LNCaP clone FGC (cell line): ENCODE measurements around the gene CD226.
"Not testable (repeated sequence)": the region's sequence is repeated elsewhere in the genome, so short reads cannot be mapped to it uniquely, and the experiment has no call there.

Experiments used
- DNase-seq: peaks from one replicate; pipeline ENCODE4 v3.0.0-alpha.2; 2011; ENCODE audit warnings: low read depth
- H3K4me3 ChIP-seq: 2 replicates; pipeline ENCODE4 v1.5.1; 2011; ENCODE audit warnings: mild to moderate bottlenecking, low read depth, low read length, control low read depth
- CTCF ChIP-seq: IDR thresholded peaks from 2 replicates; pipeline ENCODE4 v1.5.1; 2012; ENCODE audit warnings: mild to moderate bottlenecking; ENCODE audit not compliant: control insufficient read depth, insufficient read depth; ENCODE audit errors: extremely low read depth

The CD226 gene

DNA sequence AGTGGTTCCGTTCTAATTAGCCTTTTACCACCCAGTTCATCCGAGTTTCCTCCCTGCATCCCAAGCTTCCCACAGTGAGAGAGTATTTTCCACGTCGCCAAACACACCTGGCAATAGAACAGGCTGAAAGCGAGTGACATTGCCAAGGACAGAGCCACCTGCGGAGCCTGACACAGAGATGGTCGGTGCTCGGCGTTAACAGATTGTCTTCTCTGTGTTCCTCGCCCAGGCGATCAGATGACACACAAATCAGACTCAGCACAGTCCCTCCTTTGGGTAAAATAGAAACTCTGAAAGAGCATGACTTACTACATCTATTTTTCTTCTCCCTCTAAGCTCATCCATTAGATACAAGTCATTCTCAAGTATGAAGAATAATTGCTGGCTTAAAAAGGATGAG lies 107.7 kb downstream of the CD226 start:
- no peak for TF ChIP-seq CTCF
- DNase-seq = no peak
- H3K4me3 ChIP-seq = no peak overlapping the region

DNA sequence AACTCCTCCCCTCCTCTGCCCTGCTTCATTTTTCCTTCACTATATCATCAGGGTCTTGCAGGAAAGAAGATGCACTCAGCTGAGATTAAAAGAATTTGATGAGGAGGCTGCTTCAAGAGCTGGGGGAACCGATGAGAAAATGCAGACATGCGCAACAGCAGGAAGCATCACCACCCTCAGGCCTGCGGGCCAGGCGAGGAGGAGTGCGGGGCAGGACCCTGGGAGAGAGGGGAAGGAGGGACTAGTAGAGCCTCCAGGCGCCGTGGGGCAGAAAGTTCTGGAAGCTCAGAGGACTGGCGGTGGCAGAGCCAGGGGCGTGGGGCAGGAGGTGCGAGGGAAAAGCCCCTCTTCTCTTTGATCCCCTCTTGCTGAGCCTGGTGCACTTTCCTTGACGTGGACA lies 108.2 kb downstream of the CD226 start:
- no peak for TF ChIP-seq CTCF
- no peak for DNase-seq
- H3K4me3 ChIP-seq = no peak overlapping the region

GRCh38 chr18:69838620-69839411 lies 108.9 kb downstream of the CD226 start:
- H3K4me3 ChIP-seq = no peak overlapping the region
- TF ChIP-seq CTCF = no peak
- no peak for DNase-seq

- H3K4me3 ChIP-seq = no peak overlapping the region
- no peak for TF ChIP-seq CTCF
- no peak for DNase-seq
Observed at GRCh38 chr18:69838003-69838402, 109.7 kb downstream of the CD226 start.

DNA sequence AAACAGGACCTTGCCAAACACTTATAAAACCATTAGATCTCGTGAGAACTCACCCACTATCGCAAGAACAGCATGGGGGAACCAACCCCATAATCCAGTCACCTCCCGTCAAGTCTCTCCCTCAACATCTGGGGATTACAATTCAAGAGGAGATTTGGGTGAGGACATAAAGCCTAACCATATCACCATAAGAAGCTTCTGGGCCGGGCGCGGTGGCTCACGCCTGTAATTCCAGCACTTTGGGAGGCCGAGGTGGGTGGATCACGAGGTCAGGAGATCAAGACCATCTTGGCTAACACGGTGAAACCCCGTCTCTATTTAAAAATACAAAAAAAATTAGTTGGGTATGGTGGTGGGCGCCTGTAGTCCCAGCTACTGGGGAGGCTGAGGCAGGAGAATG lies 112.7 kb downstream of the CD226 start:
- not testable (repeated sequence) for DNase-seq, H3K4me3 ChIP-seq

- no peak for DNase-seq
- no peak overlapping the region for H3K4me3 ChIP-seq
- TF ChIP-seq CTCF = no peak
Observed at GRCh38 chr18:69830189-69830588, 117.5 kb downstream of the CD226 start.

DNA sequence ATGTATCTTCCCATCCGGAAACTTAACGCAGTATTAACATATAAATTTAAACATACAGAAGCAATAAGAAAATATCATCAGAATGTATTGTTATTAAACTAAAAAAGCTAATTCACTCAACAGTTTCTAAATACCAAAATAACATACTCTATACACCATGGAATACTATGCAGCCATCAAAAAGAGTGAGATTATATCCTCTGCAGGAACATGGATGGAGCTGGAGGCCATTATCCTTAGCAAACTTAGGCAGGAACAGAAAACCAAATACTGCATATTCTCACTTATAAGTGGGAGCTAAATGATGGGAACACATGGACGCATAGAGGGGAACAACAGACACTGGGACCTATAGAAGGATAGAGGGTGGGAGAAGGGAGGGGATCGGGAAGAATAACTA lies 127.1 kb downstream of the CD226 start:
- no peak for DNase-seq
- no peak for TF ChIP-seq CTCF
- H3K4me3 ChIP-seq = no peak overlapping the region
